Measurements from ENCODE around the gene HS1BP3. TPM values are rescaled to one million over a fixed set of nuclear protein-coding genes. Genes with fewer than 3 reads are reported as not detected.
A peak's percentile ranks its signal among the peaks of the same experiment; 100 is the strongest.

Gene HS1BP3
- total RNA-seq, 3 donors from 2014 or later: 19.0 to 31.8 (median 25.9) TPM

DNA sequence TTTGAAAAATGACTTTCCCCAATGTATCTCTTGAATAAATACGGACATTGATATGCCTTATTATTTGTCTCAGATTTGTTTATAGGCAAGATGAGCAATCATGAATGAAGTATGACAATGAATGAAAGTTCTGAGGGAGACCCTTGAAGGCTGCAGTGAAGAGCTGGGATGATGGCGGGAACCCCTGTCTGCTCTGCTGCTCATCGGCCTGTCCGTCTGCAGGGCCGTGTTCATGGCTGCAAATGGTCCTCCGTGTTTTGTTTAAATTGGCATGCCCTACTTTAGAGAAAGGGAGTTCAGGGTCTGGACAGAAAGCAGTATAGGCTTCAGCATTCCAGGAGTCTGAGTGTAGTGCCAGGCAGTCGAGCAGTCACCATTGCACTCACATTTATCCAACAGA, 1.2 kb upstream of the HS1BP3 start:
- no peaks in the 10 kb centered on the region for H3K27me3 ChIP-seq
- no peak overlapping the region for H3K4me3 ChIP-seq
- intact Hi-C loops (cut with DNase I; ENCODE audit: low total_unique reads): no loop called here
- no peak for DNase-seq (ENCODE audit: low spot score in 2 of 2)
- TF ChIP-seq POLR2AphosphoS5 (IDR thresholded peaks at IDR 0.05): no peak
- no peak for TF ChIP-seq POLR2A (IDR thresholded peaks at IDR 0.05)
- TF ChIP-seq, protein P1, sequence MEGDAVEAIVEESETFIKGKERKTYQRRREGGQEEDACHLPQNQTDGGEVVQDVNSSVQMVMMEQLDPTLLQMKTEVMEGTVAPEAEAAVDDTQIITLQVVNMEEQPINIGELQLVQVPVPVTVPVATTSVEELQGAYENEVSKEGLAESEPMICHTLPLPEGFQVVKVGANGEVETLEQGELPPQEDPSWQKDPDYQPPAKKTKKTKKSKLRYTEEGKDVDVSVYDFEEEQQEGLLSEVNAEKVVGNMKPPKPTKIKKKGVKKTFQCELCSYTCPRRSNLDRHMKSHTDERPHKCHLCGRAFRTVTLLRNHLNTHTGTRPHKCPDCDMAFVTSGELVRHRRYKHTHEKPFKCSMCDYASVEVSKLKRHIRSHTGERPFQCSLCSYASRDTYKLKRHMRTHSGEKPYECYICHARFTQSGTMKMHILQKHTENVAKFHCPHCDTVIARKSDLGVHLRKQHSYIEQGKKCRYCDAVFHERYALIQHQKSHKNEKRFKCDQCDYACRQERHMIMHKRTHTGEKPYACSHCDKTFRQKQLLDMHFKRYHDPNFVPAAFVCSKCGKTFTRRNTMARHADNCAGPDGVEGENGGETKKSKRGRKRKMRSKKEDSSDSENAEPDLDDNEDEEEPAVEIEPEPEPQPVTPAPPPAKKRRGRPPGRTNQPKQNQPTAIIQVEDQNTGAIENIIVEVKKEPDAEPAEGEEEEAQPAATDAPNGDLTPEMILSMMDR (IDR thresholded peaks at IDR 0.05): no peak
- no peaks in the 10 kb centered on the region for H3K9me3 ChIP-seq
- H3K4me1 ChIP-seq: peaks cover 4 to 7% of the 10 kb centered on the region in 2 donors
- no peaks in the 10 kb centered on the region for H3K36me3 ChIP-seq
- H3K27ac ChIP-seq: no peak overlapping the region

DNA sequence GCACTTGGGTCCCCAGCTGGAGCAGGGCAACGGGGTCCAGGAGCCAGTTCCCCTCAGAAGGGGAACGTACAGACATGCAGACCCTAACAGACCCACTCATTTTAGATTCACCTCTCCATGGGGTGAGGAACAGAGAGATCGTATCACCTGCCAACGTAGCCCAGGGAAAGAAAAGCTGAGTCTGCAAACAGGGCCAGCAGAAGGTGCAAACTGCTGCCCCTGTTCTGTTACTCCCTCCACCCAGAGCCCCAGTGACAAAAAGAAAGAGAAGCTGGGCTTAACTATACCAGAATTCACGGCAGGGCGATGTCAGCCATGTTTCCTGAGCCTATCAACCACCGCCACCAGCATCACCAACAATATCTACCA, 817 bp upstream of the HS1BP3 start:
- TF ChIP-seq, protein P1 (IDR thresholded peaks at IDR 0.05): no peak
- no peak for TF ChIP-seq POLR2A (IDR thresholded peaks at IDR 0.05)
- intact Hi-C loops (cut with DNase I; ENCODE audit: low total_unique reads): no loop called here
- peak overlapping the region; percentile 83 to 94 (median 90) for H3K4me3 ChIP-seq
- no peaks in the 10 kb centered on the region for H3K9me3 ChIP-seq
- no peaks in the 10 kb centered on the region for H3K27me3 ChIP-seq
- peaks cover 4 to 7% of the 10 kb centered on the region in 2 donors for H3K4me1 ChIP-seq
- peak overlapping the region; percentile 83 to 94 for H3K27ac ChIP-seq
- no peaks in the 10 kb centered on the region for H3K36me3 ChIP-seq
- no peak for DNase-seq (ENCODE audit: low spot score in 2 of 2)

DNA sequence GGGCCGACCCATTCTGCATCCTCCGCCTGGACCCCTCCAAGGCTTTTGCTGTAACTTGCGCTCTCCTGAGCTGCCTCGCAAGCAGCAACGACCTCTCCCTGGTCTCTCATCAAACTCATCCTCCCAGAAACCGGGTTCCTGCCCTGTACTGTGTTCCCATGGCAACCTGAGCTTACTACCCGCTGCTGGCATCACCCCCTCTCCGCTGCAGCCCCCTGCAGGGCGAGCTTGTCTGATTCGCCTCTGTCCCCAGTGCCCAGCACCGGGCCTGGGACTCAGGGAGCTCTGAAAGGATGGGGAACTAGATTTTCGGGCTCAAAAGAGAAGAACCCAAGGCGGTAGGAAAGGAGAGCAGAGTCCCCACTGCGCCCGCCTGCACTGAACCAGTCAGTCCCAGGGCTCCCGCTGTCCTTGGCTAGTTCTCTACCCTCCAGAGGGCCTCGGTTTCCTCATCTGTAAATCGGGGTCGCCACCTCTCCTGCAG, 463 bp downstream of the HS1BP3 start:
- Histone ChIP-seq H3K36me3 (no peaks in the 10 kb centered on the region), H3K4me3 (peak overlapping the region; percentile 83 to 94 (median 90)), H3K27me3 (no peaks in the 10 kb centered on the region), H3K4me1 (peaks cover 4 to 7% of the 10 kb centered on the region in 2 donors), H3K9me3 (no peaks in the 10 kb centered on the region), H3K27ac (peak overlapping the region; percentile 83 to 94)
- intact Hi-C loops (cut with DNase I; ENCODE audit: low total_unique reads): no loop called here
- no peak for DNase-seq (ENCODE audit: low spot score in 2 of 2)
- TF ChIP-seq, protein P1 (IDR thresholded peaks at IDR 0.05): peak in 1 of 3 donors; percentile 5
- no peak for TF ChIP-seq POLR2AphosphoS5 (IDR thresholded peaks at IDR 0.05)

DNA sequence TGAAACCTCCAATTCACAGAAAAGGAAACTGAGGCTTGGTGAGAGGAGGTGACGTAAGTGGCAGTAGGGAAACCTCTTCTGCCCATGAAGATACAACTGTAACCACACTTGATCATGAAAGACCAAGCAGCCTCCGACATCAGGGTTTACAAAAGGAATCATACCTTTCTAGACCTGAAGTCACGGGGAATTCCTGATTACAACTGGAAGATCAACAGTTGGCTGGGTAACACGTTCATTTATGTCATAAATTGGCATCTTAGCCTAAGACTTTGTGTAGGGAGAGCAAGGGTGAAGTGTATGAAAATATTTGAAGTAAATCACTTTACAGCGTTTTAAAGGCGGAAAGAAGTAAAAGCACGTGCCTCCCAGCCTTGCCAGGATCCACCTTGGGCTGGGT, 922 bp downstream of the HS1BP3 start:
- peaks cover 4 to 7% of the 10 kb centered on the region in 2 donors for H3K4me1 ChIP-seq
- DNase-seq (ENCODE audit: low spot score in 2 of 2): no peak
- TF ChIP-seq, protein P1 (IDR thresholded peaks at IDR 0.05): no peak
- TF ChIP-seq POLR2AphosphoS5 (IDR thresholded peaks at IDR 0.05) (no peak), POLR2A (IDR thresholded peaks at IDR 0.05) (no peak)
- intact Hi-C loops (cut with DNase I; ENCODE audit: low total_unique reads): no loop called here
- no peaks in the 10 kb centered on the region for H3K36me3 ChIP-seq
- H3K4me3 ChIP-seq: peak overlapping the region; percentile 83 to 94 (median 90)
- H3K9me3 ChIP-seq: no peaks in the 10 kb centered on the region
- H3K27me3 ChIP-seq: no peaks in the 10 kb centered on the region
- H3K27ac ChIP-seq: peak overlapping the region in 1 of 2 donors; percentile 83

DNA sequence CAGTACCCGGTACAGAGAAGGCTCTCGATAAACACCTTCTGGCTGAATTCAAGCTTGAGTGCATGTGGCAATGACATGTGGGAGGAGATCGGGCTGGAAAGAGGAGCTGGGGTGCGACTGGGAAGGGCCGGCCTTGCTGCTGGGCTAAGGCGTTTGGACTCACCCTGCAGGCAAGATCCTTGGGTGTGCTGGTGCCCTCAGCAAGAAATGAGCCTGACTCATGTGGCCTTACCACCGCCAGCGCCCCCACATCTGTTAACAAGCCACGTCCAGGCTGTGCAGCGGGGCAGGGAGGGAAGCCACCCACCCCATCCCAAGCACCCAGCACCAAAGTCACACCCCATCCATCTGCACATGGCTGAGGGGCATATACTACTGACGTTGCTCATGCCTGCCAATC, 1.3 kb downstream of the HS1BP3 start:
- no peak for TF ChIP-seq POLR2AphosphoS5 (IDR thresholded peaks at IDR 0.05)
- TF ChIP-seq, protein P1 (IDR thresholded peaks at IDR 0.05): no peak
- TF ChIP-seq POLR2A (IDR thresholded peaks at IDR 0.05): no peak
- Histone ChIP-seq H3K4me1 (peaks cover 4 to 7% of the 10 kb centered on the region in 2 donors), H3K27ac (no peak overlapping the region), H3K9me3 (no peaks in the 10 kb centered on the region), H3K27me3 (no peaks in the 10 kb centered on the region), H3K36me3 (no peaks in the 10 kb centered on the region), H3K4me3 (peak overlapping the region in 2 of 3 donors; percentile 90 to 94)
- no peak for DNase-seq (ENCODE audit: low spot score in 2 of 2)
- intact Hi-C loops (cut with DNase I; ENCODE audit: low total_unique reads): no loop called here
